Measurements from ENCODE around the gene VPS37C.

DNA sequence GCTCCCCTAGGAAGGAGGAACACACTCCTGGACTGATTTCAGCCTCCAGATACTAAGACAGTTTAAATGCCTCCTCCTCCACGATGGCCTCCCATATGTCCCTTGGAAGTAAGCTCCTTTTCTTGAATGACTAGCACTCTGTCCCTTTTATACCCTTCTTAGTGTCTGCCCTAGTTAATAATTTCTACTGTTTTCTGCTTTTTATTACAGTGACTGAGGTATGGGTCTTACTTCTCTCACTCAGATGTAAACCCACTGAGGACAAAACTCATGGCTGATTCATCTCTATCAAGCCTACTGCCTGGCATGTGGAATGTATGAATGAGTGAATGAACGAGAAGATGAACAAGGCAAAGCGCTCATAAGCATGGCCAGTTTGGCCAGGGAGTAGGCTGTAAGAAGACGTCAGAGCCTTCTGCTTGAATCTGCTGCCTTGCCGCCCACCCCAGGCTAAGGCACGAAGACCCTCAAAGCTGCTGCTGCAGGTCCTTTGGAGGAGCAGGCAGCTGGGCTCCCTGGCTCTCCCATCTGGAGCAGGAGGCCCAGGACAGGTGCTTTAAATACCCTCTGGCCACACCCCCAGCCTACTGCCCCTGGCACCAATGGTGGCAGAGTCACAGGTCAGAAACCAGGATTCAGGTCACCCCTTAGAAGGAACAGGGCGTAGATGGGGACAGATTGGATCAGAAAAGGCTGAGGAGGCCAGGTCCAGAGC is 33.9 kb upstream of the VPS37C start:
- TF ChIP-seq, protein P1, sequence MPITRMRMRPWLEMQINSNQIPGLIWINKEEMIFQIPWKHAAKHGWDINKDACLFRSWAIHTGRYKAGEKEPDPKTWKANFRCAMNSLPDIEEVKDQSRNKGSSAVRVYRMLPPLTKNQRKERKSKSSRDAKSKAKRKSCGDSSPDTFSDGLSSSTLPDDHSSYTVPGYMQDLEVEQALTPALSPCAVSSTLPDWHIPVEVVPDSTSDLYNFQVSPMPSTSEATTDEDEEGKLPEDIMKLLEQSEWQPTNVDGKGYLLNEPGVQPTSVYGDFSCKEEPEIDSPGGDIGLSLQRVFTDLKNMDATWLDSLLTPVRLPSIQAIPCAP (CRISPR knock-in tag; IDR thresholded peaks at IDR 0.05), result no peak
- TF ChIP-seq, protein P2, sequence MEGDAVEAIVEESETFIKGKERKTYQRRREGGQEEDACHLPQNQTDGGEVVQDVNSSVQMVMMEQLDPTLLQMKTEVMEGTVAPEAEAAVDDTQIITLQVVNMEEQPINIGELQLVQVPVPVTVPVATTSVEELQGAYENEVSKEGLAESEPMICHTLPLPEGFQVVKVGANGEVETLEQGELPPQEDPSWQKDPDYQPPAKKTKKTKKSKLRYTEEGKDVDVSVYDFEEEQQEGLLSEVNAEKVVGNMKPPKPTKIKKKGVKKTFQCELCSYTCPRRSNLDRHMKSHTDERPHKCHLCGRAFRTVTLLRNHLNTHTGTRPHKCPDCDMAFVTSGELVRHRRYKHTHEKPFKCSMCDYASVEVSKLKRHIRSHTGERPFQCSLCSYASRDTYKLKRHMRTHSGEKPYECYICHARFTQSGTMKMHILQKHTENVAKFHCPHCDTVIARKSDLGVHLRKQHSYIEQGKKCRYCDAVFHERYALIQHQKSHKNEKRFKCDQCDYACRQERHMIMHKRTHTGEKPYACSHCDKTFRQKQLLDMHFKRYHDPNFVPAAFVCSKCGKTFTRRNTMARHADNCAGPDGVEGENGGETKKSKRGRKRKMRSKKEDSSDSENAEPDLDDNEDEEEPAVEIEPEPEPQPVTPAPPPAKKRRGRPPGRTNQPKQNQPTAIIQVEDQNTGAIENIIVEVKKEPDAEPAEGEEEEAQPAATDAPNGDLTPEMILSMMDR (IDR thresholded peaks at IDR 0.05), result no peak
- TF ChIP-seq, protein P3, sequence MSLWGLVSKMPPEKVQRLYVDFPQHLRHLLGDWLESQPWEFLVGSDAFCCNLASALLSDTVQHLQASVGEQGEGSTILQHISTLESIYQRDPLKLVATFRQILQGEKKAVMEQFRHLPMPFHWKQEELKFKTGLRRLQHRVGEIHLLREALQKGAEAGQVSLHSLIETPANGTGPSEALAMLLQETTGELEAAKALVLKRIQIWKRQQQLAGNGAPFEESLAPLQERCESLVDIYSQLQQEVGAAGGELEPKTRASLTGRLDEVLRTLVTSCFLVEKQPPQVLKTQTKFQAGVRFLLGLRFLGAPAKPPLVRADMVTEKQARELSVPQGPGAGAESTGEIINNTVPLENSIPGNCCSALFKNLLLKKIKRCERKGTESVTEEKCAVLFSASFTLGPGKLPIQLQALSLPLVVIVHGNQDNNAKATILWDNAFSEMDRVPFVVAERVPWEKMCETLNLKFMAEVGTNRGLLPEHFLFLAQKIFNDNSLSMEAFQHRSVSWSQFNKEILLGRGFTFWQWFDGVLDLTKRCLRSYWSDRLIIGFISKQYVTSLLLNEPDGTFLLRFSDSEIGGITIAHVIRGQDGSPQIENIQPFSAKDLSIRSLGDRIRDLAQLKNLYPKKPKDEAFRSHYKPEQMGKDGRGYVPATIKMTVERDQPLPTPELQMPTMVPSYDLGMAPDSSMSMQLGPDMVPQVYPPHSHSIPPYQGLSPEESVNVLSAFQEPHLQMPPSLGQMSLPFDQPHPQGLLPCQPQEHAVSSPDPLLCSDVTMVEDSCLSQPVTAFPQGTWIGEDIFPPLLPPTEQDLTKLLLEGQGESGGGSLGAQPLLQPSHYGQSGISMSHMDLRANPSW (CRISPR knock-in tag; conservative IDR thresholded peaks at IDR 0.05; ENCODE audit: low read depth), result no peak
- TF ChIP-seq IRF2 (CRISPR knock-in tag; IDR thresholded peaks at IDR 0.05; ENCODE audit: borderline replicate concordance, low read depth) (no peak), ZNF317 (CRISPR knock-in tag; IDR thresholded peaks at IDR 0.05; ENCODE audit: borderline replicate concordance, low read depth) (no peak), CREB1 (CRISPR knock-in tag; IDR thresholded peaks at IDR 0.05) (no peak), ZNF263 (CRISPR knock-in tag; IDR thresholded peaks at IDR 0.05; ENCODE audit: low read depth) (no peak), CREM (CRISPR knock-in tag; IDR thresholded peaks at IDR 0.05) (no peak), NR3C1 (CRISPR knock-in tag; conservative IDR thresholded peaks at IDR 0.05; ENCODE audit: low read depth) (no peak)
- TF ChIP-seq, protein P4, sequence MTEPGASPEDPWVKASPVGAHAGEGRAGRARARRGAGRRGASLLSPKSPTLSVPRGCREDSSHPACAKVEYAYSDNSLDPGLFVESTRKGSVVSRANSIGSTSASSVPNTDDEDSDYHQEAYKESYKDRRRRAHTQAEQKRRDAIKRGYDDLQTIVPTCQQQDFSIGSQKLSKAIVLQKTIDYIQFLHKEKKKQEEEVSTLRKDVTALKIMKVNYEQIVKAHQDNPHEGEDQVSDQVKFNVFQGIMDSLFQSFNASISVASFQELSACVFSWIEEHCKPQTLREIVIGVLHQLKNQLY (CRISPR knock-in tag; IDR thresholded peaks at IDR 0.05), result no peak
- TF ChIP-seq, protein P5, sequence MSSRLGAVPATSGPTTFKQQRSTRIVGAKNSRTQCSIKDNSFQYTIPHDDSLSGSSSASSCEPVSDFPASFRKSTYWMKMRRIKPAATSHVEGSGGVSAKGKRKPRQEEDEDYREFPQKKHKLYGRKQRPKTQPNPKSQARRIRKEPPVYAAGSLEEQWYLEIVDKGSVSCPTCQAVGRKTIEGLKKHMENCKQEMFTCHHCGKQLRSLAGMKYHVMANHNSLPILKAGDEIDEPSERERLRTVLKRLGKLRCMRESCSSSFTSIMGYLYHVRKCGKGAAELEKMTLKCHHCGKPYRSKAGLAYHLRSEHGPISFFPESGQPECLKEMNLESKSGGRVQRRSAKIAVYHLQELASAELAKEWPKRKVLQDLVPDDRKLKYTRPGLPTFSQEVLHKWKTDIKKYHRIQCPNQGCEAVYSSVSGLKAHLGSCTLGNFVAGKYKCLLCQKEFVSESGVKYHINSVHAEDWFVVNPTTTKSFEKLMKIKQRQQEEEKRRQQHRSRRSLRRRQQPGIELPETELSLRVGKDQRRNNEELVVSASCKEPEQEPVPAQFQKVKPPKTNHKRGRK (CRISPR knock-in tag; IDR thresholded peaks at IDR 0.05; ENCODE audit: borderline replicate concordance), result no peak
